GM12892 (cell line): Measurements from ENCODE around the gene WNT16.
"Not testable (repeated sequence)": the region's sequence is repeated elsewhere in the genome, so short reads cannot be mapped to it uniquely, and the experiment has no call there.

Experiments
- POLR2A ChIP-seq: IDR thresholded peaks from 2 replicates; pipeline ENCODE4 v1.6.1; 2011; ENCODE audit warnings: low read depth, low read length, control low read depth
- TAF1 ChIP-seq: IDR thresholded peaks from 2 replicates; pipeline ENCODE4 v1.6.1; 2011; ENCODE audit warnings: low read depth, mild to moderate bottlenecking, control low read depth, low read length, borderline replicate concordance

- TF ChIP-seq POLR2A, TAF1: not testable (repeated sequence)
Observed at GRCh38 chr7:121315170-121315569, 13.6 kb upstream of the WNT16 start.
